Measurements from ENCODE around the gene DNAAF2.

DNAAF2 gene

GRCh38 chr14:49583629-49584028, 51.4 kb downstream of the DNAAF2 start:
- no peak for DNase-seq

GRCh38 chr14:49582113-49582977, 52.7 kb downstream of the DNAAF2 start:
- DNase-seq = no peak

GRCh38 chr14:49581209-49582112, 53.6 kb downstream of the DNAAF2 start:
- DNase-seq = no peak

GRCh38 chr14:49579841-49580240, 55.2 kb downstream of the DNAAF2 start:
- no peak for DNase-seq

- DNase-seq = no peak
These were observed 56.9 kb downstream of the DNAAF2 start for GRCh38 chr14:49578141-49578540.

Measured in inflammatory macrophage treated with lipopolysaccharide for 1 hour (primary cell).